Stimulated activated naive B cell treated with anti-CD40 and anti-IgM and Interleukin-4, amounts not matched to agents 10 μg/mL and 1 μg/mL and 100 μg/mL, for 72 hours (primary cell): ENCODE measurements around the gene LDHB.
"Not testable (repeated sequence)": the region's sequence is repeated elsewhere in the genome, so short reads cannot be mapped to it uniquely, and the experiment has no call there.

Source experiments
- ATAC-seq, 2 donors: fragments of 150-1000 bp; cut with Tn5 transposase; replicated peaks; 2 replicates each; pipeline ENCODE4 v1.10.0; 2021; ENCODE audit warnings: moderate library complexity in 1 of 2
- DNase-seq: peaks from one replicate; pipeline ENCODE4 v3.0.0; 2021
- H3K27ac Mint-ChIP-seq: one replicate; pipeline ENCODE4 v1.8.0; 2022; ENCODE audit warnings: mild to moderate bottlenecking, mixed read lengths
- H3K27me3 Mint-ChIP-seq, 2 donors: one replicate each; pipeline ENCODE4 v1.8.0; 2022; ENCODE audit warnings: mixed read lengths in 2 of 2
- H3K36me3 Mint-ChIP-seq, 2 donors: one replicate each; pipeline ENCODE4 v1.8.0; 2022; ENCODE audit warnings: mixed read lengths in 2 of 2, mild to moderate bottlenecking in 1 of 2
- H3K4me1 Mint-ChIP-seq, 2 donors: one replicate each; pipeline ENCODE4 v1.8.0; 2022; ENCODE audit warnings: mixed read lengths in 2 of 2, mild to moderate bottlenecking in 1 of 2
- H3K4me3 Mint-ChIP-seq, 2 donors: one replicate each; pipeline ENCODE4 v1.8.0; 2022; ENCODE audit warnings: mild to moderate bottlenecking in 2 of 2, mixed read lengths in 2 of 2, moderate library complexity in 1 of 2
- H3K9me3 Mint-ChIP-seq, 2 donors: one replicate each; pipeline ENCODE4 v1.8.0; 2022; ENCODE audit warnings: mixed read lengths in 2 of 2, mild to moderate bottlenecking in 1 of 2

Gene LDHB

GRCh38 chr12:21675641-21676040, 18.0 kb upstream of the LDHB start:
- no peaks in the 10 kb centered on the region for H3K9me3 Mint-ChIP-seq
- no peak overlapping the region for H3K4me3 Mint-ChIP-seq
- no peak for DNase-seq
- no peak overlapping the region for H3K27ac Mint-ChIP-seq
- no peaks in the 10 kb centered on the region for H3K4me1 Mint-ChIP-seq
- no peak for ATAC-seq
- H3K36me3 Mint-ChIP-seq: no peaks in the 10 kb centered on the region
- peaks cover 9 to 12% of the 10 kb centered on the region in 2 donors for H3K27me3 Mint-ChIP-seq

- Mint-ChIP-seq H3K4me3 (no peak overlapping the region), H3K27me3 (peaks cover 12 to 14% of the 10 kb centered on the region in 2 donors), H3K36me3 (no peaks in the 10 kb centered on the region), H3K4me1 (no peaks in the 10 kb centered on the region), H3K27ac (no peak overlapping the region), H3K9me3 (no peaks in the 10 kb centered on the region)
- ATAC-seq (no peak), DNase-seq (no peak)
These were observed 17.5 kb upstream of the LDHB start for GRCh38 chr12:21675096-21675495.

GRCh38 chr12:21673830-21674552, 16.3 kb upstream of the LDHB start:
- ATAC-seq, DNase-seq, H3K9me3 Mint-ChIP-seq, H3K4me3 Mint-ChIP-seq, H3K36me3 Mint-ChIP-seq, H3K4me1 Mint-ChIP-seq, H3K27ac Mint-ChIP-seq: not testable (repeated sequence)
- peaks cover 17 to 18% of the 10 kb centered on the region in 2 donors for H3K27me3 Mint-ChIP-seq

- DNase-seq: no peak
- H3K36me3 Mint-ChIP-seq: no peaks in the 10 kb centered on the region
- H3K27ac Mint-ChIP-seq: no peak overlapping the region
- H3K4me1 Mint-ChIP-seq: no peaks in the 10 kb centered on the region
- no peak for ATAC-seq
- no peaks in the 10 kb centered on the region for H3K9me3 Mint-ChIP-seq
- no peak overlapping the region for H3K4me3 Mint-ChIP-seq
- H3K27me3 Mint-ChIP-seq: peaks cover 19 to 27% of the 10 kb centered on the region in 2 donors
These were observed 14.5 kb upstream of the LDHB start for GRCh38 chr12:21672146-21672545.

GRCh38 chr12:21666722-21667121, 9.1 kb upstream of the LDHB start:
- DNase-seq: no peak
- H3K4me1 Mint-ChIP-seq: no peaks in the 10 kb centered on the region

GRCh38 chr12:21665816-21666215, 8.2 kb upstream of the LDHB start:
- Mint-ChIP-seq H3K27ac (no peak overlapping the region), H3K9me3 (no peaks in the 10 kb centered on the region), H3K27me3 (peaks cover 15% of the 10 kb centered on the region in 2 donors), H3K4me3 (no peak overlapping the region), H3K36me3 (no peaks in the 10 kb centered on the region), H3K4me1 (no peaks in the 10 kb centered on the region)
- no peak for DNase-seq
- no peak for ATAC-seq

More at GRCh38 chr12:21666722-21667121, 9.1 kb upstream of the LDHB start:
- H3K27ac Mint-ChIP-seq: no peak overlapping the region
- no peak overlapping the region for H3K4me3 Mint-ChIP-seq
- no peaks in the 10 kb centered on the region for H3K9me3 Mint-ChIP-seq
- H3K27me3 Mint-ChIP-seq: peaks cover 15% of the 10 kb centered on the region in 2 donors
- no peaks in the 10 kb centered on the region for H3K36me3 Mint-ChIP-seq
- no peak for ATAC-seq

- ATAC-seq (no peak), DNase-seq (no peak)
- Mint-ChIP-seq H3K27me3 (peaks cover 0 to 5% of the 10 kb centered on the region in 2 donors), H3K9me3 (no peaks in the 10 kb centered on the region), H3K4me1 (no peaks in the 10 kb centered on the region), H3K27ac (no peak overlapping the region), H3K4me3 (no peak overlapping the region), H3K36me3 (no peaks in the 10 kb centered on the region)
These were observed 4.6 kb upstream of the LDHB start for GRCh38 chr12:21662122-21662792.

GRCh38 chr12:21661396-21662093, 3.9 kb upstream of the LDHB start:
- H3K9me3 Mint-ChIP-seq, H3K36me3 Mint-ChIP-seq, DNase-seq, H3K4me1 Mint-ChIP-seq, H3K27ac Mint-ChIP-seq, H3K27me3 Mint-ChIP-seq, ATAC-seq, H3K4me3 Mint-ChIP-seq: not testable (repeated sequence)

GRCh38 chr12:21659383-21659782, 1.7 kb upstream of the LDHB start:
- no peak for ATAC-seq
- Mint-ChIP-seq H3K27ac (no peak overlapping the region), H3K4me3 (no peak overlapping the region), H3K36me3 (peaks cover 4 to 10% of the 10 kb centered on the region in 2 donors), H3K27me3 (peaks cover 0 to 3% of the 10 kb centered on the region in 2 donors), H3K4me1 (peaks cover 10 to 23% of the 10 kb centered on the region in 2 donors), H3K9me3 (no peaks in the 10 kb centered on the region)
- no peak for DNase-seq

- ATAC-seq (peak; percentile 32 to 40), DNase-seq (no peak)
- H3K36me3 Mint-ChIP-seq: peaks cover 12 to 24% of the 10 kb centered on the region in 2 donors
- H3K27me3 Mint-ChIP-seq: no peaks in the 10 kb centered on the region
- H3K27ac Mint-ChIP-seq: peak overlapping the region; percentile 97
- peak overlapping the region; percentile 91 to 92 for H3K4me3 Mint-ChIP-seq
- no peaks in the 10 kb centered on the region for H3K9me3 Mint-ChIP-seq
- H3K4me1 Mint-ChIP-seq: peaks cover 10 to 24% of the 10 kb centered on the region in 2 donors
These were observed 727 bp downstream of the LDHB start for GRCh38 chr12:21656905-21657325.

GRCh38 chr12:21655591-21655990, 2.1 kb downstream of the LDHB start:
- Mint-ChIP-seq H3K9me3 (no peaks in the 10 kb centered on the region), H3K4me3 (peak overlapping the region; percentile 30 to 32), H3K36me3 (peaks cover 18 to 29% of the 10 kb centered on the region in 2 donors), H3K4me1 (peaks cover 14 to 29% of the 10 kb centered on the region in 2 donors), H3K27ac (no peak overlapping the region), H3K27me3 (no peaks in the 10 kb centered on the region)
- no peak for ATAC-seq
- no peak for DNase-seq

GRCh38 chr12:21651821-21652220, 5.8 kb downstream of the LDHB start:
- H3K36me3 Mint-ChIP-seq: peaks cover 30 to 57% of the 10 kb centered on the region in 2 donors
- H3K27ac Mint-ChIP-seq: no peak overlapping the region
- H3K4me1 Mint-ChIP-seq: peaks cover 12 to 30% of the 10 kb centered on the region in 2 donors
- no peaks in the 10 kb centered on the region for H3K9me3 Mint-ChIP-seq
- ATAC-seq: no peak
- no peak for DNase-seq
- H3K27me3 Mint-ChIP-seq: no peaks in the 10 kb centered on the region
- no peak overlapping the region for H3K4me3 Mint-ChIP-seq

GRCh38 chr12:21650997-21651396, 6.6 kb downstream of the LDHB start:
- DNase-seq: no peak
- H3K9me3 Mint-ChIP-seq: no peaks in the 10 kb centered on the region
- no peak overlapping the region for H3K27ac Mint-ChIP-seq
- H3K4me1 Mint-ChIP-seq: peaks cover 8 to 23% of the 10 kb centered on the region in 2 donors
- no peak overlapping the region for H3K4me3 Mint-ChIP-seq
- no peaks in the 10 kb centered on the region for H3K27me3 Mint-ChIP-seq
- H3K36me3 Mint-ChIP-seq: peaks cover 29 to 57% of the 10 kb centered on the region in 2 donors
- no peak for ATAC-seq

- ATAC-seq (no peak), DNase-seq (no peak)
- H3K27ac Mint-ChIP-seq: no peak overlapping the region
- H3K27me3 Mint-ChIP-seq: no peaks in the 10 kb centered on the region
- H3K4me3 Mint-ChIP-seq: no peak overlapping the region
- H3K4me1 Mint-ChIP-seq: peaks cover 4 to 16% of the 10 kb centered on the region in 2 donors
- H3K36me3 Mint-ChIP-seq: peaks cover 41 to 63% of the 10 kb centered on the region in 2 donors
- H3K9me3 Mint-ChIP-seq: no peaks in the 10 kb centered on the region
These were observed 8.6 kb downstream of the LDHB start for GRCh38 chr12:21649034-21649433.
